HG03095 (cell line): Measurements from ENCODE around the gene DLG5.

Experiments used
- ATAC-seq: cut with Tn5 transposase; IDR thresholded peaks from one replicate; pipeline ENCODE4 v1.9.1; 2021; ENCODE audit warnings: moderate library complexity; ENCODE audit not compliant: unreplicated experiment

The DLG5 gene

GRCh38 chr10:77800738-77801266 is 125.8 kb downstream of the DLG5 start:
- ATAC-seq, result no peak

GRCh38 chr10:77800320-77800719 is 126.2 kb downstream of the DLG5 start:
- no peak for ATAC-seq

GRCh38 chr10:77799352-77799751 is 127.2 kb downstream of the DLG5 start:
- ATAC-seq, result no peak

GRCh38 chr10:77798940-77799339 is 127.6 kb downstream of the DLG5 start:
- no peak for ATAC-seq

- no peak for ATAC-seq
Measured at GRCh38 chr10:77796311-77796915, 130.1 kb downstream of the DLG5 start.

- ATAC-seq, result no peak
Measured at GRCh38 chr10:77795426-77796055, 131.0 kb downstream of the DLG5 start.

- no peak for ATAC-seq
Measured at GRCh38 chr10:77794256-77795142, 132.1 kb downstream of the DLG5 start.

GRCh38 chr10:77793831-77794230 is 132.7 kb downstream of the DLG5 start:
- no peak for ATAC-seq

GRCh38 chr10:77792155-77792554 is 134.4 kb downstream of the DLG5 start:
- ATAC-seq, result no peak

GRCh38 chr10:77791506-77791905 is 135.0 kb downstream of the DLG5 start:
- ATAC-seq, result no peak

GRCh38 chr10:77789861-77790260 is 136.7 kb downstream of the DLG5 start:
- ATAC-seq, result no peak

- ATAC-seq, result no peak
Measured at GRCh38 chr10:77789016-77789415, 137.5 kb downstream of the DLG5 start.

GRCh38 chr10:77788496-77789010 is 138.0 kb downstream of the DLG5 start:
- no peak for ATAC-seq

GRCh38 chr10:77787440-77787839 is 139.1 kb downstream of the DLG5 start:
- no peak for ATAC-seq

- ATAC-seq, result no peak
Measured at GRCh38 chr10:77784856-77785255, 141.7 kb downstream of the DLG5 start.

- no peak for ATAC-seq
Measured at GRCh38 chr10:77782328-77783061, 144.1 kb downstream of the DLG5 start.

- ATAC-seq, result no peak
Measured at GRCh38 chr10:77781451-77782327, 144.9 kb downstream of the DLG5 start.

- ATAC-seq, result no peak
Measured at GRCh38 chr10:77780180-77780579, 146.4 kb downstream of the DLG5 start.

GRCh38 chr10:77776487-77776886 is 150.1 kb downstream of the DLG5 start:
- ATAC-seq, result no peak

GRCh38 chr10:77774940-77775391 is 151.6 kb downstream of the DLG5 start:
- no peak for ATAC-seq
